Astrocyte of the spinal cord (primary cell): ENCODE results near the gene PNMA6E.

Source experiments
- DNase-seq: peaks from one replicate; pipeline ENCODE4 v3.0.0; 2011; ENCODE audit warnings: low read depth, low spot score
- H3K4me3 ChIP-seq: 2 replicates; pipeline ENCODE4 v1.5.1; 2011; ENCODE audit warnings: low read depth, mild to moderate bottlenecking, low read length, moderate library complexity
- in situ Hi-C: cut with HindIII; loops from 2 replicates; pipeline ENCODE4 v1.10.0; 2017; ENCODE audit warnings: low sequenced_read_pairs
- TF ChIP-seq, protein P1 (sequence below): IDR thresholded peaks from 2 replicates; pipeline ENCODE4 v1.5.1; 2012; ENCODE audit warnings: low read depth, mild to moderate bottlenecking, low read length, inconsistent platforms

Gene PNMA6E

GRCh38 chrX:153366119-153366518 lies 35.0 kb downstream of the PNMA6E start:
- DNase-seq: no peak
- no peak overlapping the region for H3K4me3 ChIP-seq
- in situ Hi-C loops: no loop called here
- TF ChIP-seq, protein P1, sequence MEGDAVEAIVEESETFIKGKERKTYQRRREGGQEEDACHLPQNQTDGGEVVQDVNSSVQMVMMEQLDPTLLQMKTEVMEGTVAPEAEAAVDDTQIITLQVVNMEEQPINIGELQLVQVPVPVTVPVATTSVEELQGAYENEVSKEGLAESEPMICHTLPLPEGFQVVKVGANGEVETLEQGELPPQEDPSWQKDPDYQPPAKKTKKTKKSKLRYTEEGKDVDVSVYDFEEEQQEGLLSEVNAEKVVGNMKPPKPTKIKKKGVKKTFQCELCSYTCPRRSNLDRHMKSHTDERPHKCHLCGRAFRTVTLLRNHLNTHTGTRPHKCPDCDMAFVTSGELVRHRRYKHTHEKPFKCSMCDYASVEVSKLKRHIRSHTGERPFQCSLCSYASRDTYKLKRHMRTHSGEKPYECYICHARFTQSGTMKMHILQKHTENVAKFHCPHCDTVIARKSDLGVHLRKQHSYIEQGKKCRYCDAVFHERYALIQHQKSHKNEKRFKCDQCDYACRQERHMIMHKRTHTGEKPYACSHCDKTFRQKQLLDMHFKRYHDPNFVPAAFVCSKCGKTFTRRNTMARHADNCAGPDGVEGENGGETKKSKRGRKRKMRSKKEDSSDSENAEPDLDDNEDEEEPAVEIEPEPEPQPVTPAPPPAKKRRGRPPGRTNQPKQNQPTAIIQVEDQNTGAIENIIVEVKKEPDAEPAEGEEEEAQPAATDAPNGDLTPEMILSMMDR: no peak

- no peak overlapping the region for H3K4me3 ChIP-seq
- in situ Hi-C loops: no loop called here
- DNase-seq: no peak
- TF ChIP-seq, protein P1: no peak
These were observed 35.5 kb downstream of the PNMA6E start for GRCh38 chrX:153365670-153366069.

- DNase-seq: no peak
- H3K4me3 ChIP-seq: no peak overlapping the region
- in situ Hi-C loops: no loop called here
- TF ChIP-seq, protein P1: no peak
These were observed 39.3 kb downstream of the PNMA6E start for GRCh38 chrX:153361781-153362397.

- in situ Hi-C loops: no loop called here
- H3K4me3 ChIP-seq: no peak overlapping the region
- TF ChIP-seq, protein P1: no peak
- no peak for DNase-seq
These were observed 43.3 kb downstream of the PNMA6E start for GRCh38 chrX:153357877-153358276.

- in situ Hi-C loops: no loop called here
- no peak for DNase-seq
- no peak overlapping the region for H3K4me3 ChIP-seq
- TF ChIP-seq, protein P1: no peak
These were observed 47.7 kb downstream of the PNMA6E start for GRCh38 chrX:153353416-153353815.

DNA sequence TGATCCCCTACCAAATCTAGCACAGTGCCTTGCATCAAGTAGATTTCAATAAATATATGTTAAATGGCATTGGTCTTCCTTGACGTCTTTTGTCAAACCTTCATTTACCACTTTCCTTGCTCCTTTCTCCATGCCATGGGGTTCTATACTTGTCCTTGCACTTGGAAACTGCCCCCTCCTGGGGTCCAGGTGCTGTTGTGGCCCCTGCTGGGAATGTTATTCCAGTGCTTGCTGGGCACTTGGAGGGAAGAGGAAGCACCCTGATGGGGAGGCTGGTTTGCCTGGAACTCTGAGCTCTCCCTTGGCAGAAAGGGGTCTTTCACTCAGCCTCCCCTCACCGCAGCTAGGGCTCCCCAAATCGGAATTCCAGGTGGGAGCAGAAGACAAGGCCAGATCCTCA lies 48.3 kb downstream of the PNMA6E start:
- in situ Hi-C loops: no loop called here
- TF ChIP-seq, protein P1: no peak
- DNase-seq: no peak
- no peak overlapping the region for H3K4me3 ChIP-seq
